Left renal pelvis (tissue), 4 donors: ENCODE results near the gene GCK. TPM values are rescaled to one million over a fixed set of nuclear protein-coding genes. Genes with fewer than 3 reads are reported as not detected.
A peak's percentile ranks its signal among the peaks of the same experiment; 100 is the strongest.

Source experiments
- DNase-seq, 4 donors: peaks; one replicate each; pipeline ENCODE4 v3.0.0-alpha.2; 2013; ENCODE audit warnings: low read depth in 4 of 4, low spot score in 3 of 4
- polyA plus RNA-seq, 4 donors: library from polyadenylated mRNA; unstranded; fragments of 120-200 nt; gene quantifications; one replicate each; pipeline ENCODE4 v1.2.1, GENCODE V29; 2013; ENCODE audit not compliant: insufficient read length in 4 of 4

Gene GCK
- 1 to 10 TPM; 2.4 to 3.8 (median 2.7) TPM for polyA plus RNA-seq

- peak in 3 of 4 donors; percentile 10 to 48 (median 47) for DNase-seq
These were observed at the start of gene GCK for GRCh38 chr7:44189286-44189992. TSS of gene GCK (minus strand) at chr7:44189439. CDS start at chr7:44188953, 486 bp downstream.

DNA sequence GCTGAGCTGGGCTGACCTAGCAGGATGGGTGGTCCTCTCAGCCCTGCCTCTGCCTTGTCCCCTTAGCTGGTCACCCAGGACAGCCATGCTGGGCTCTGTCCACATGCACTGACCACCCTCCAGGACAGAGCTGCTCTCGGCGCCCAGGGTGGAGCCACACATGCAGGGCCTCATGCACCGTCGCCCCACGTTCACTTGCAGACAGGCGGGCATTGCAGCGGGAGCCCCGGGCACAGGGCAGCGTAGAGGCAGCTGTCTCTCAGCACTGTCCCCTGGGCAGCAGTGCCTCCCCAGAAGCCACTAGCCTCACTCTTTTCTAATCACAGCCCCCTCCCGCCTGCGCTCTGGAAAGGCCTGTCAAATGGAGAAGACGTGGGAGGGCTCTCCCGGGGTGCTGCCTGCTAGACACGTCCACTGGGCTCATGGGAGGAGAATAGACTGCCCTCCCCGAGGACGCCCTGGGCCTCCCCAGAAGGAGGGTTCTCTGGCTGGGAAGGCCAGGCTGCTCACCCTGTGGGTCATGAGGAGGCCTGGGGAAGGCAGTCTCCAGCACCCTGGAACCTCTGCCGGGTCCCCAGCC lies 49.0 kb upstream of the GCK start:
- DNase-seq = no peak

DNA sequence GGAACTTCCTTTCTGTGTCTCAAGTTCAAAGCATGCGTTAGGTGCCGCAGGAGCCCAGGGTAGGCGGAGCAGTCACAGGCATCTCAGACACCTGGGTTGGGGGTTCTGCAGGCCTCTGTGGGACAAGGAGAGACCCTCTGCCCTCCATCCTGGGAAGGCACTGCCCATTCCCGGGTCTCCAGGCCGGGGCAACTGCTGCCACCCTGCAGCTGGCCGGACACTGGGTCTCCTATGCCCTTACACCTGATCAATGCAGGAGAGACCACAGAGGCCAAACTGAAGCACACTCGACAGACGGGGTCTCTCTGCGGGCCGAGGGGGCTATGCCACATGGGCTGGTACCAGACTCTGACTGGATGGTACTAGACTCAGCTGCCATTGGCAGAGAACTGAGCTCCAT lies 48.5 kb upstream of the GCK start:
- DNase-seq = no peak

- DNase-seq = no peak
These were observed 47.1 kb upstream of the GCK start for GRCh38 chr7:44236333-44236728.

DNA sequence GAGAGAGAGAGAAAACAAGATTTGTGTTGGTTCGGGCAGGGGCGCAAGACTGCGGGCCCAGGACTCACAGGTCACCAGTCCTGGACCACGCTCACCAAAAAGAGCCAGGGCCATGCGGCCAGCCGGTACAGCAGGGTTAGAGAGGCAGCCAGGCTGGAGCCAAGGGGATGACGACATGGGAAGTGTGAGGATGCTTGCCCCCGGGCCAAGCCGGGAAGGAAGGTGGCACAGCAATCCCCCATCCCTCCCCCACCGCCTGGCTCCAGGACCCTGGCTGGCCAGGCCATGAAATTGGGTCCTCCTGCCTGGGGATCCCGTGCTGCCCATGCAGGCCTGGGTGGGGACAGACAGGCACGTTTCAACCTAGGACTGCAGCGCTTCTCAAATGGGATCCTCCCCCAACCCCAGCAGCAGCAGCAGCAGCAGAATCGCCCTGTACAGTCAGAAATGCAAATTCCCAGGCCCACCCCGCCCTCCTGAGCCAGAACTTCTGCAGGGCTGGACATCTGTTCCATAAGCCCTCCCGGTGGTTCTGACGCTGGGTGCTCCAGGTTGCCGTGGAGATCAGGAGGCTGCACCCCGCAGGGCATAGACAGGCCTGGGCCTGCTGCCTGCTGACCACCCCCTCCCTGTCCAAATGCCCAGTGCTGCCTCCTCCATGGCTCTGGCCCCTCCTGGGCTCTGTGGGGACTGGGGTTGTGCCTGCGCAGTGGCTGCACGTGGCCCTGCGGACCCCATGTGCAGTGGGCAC lies 46.5 kb upstream of the GCK start:
- DNase-seq = no peak

DNA sequence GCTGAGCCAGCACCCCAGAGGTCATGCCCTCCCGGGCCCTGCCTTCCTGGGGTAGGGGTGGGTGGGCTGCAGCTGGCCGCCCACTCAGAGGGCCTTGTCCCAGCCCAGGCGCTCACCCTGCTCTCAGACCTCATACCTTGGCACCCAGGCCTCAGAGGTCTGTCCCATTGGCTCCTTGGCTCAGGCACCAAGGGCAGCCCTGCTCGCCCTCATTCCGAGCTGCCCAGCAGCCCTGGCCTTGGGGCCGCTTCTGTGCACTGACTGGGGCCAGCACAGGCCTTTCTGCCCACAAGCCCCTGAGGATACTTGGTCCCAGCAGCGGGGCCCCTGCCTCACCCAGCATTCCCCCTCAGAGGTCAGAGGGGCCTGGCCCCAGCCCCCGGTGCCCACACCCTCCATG lies 45.8 kb upstream of the GCK start:
- DNase-seq = no peak

DNA sequence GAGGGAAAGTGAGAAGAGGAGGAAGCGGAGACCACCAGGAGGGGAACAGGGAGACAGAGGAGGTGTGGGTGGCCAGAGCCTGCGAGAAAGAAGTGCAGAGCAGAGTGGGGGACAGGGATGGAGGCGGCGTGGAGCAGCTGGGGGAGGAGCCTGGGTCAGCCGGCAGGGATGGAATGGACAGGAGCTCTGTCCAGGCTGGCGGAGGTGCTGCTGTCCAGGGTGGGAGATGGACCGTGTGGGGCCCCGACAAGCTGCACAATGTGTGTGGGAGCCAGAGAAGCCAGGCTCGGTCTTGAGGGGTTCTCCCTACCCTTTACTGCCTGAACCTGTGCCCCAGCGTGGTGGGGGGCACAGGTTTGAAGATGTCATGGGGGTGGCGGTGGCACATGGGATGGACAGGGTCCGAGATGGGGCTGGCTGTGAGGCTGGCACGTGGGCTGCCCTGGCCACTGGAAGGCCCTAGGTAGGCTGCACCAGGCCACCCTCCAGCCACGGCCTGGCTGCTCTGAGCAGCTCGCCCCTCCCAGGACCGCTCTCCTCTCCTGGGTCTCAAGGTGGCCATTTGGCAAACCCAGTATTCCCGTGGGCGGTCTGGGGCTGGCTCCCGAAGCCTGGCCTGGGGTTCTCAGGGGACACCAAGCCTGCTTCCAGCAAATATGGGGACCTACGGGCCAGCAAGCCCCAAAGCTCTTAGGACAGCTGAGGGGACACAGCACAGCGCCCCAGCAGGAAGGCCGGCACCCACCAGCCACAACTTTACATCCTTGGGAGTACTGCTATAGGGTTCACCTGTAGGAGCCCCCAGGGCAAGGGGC lies 43.9 kb upstream of the GCK start:
- DNase-seq = no peak

DNA sequence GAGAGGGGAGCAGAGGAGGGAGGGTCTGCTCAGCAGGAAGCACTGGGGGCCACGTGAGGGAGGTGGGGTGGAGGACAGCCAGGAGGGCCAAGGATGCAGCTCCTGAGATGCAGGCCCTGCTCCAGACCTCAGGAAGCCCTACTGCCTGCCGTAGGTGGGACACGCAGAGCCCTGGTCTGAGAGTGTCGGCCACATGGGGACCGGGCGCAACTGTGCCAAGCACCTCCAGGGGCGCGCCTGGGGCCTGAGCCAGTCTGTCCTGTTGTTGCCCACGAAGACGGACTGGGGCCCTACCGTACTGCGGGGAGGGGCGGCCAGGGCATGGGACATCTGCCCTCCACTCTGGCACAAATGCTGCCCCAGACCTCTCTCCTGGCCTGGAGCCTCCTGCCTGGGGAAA lies 43.2 kb upstream of the GCK start:
- no peak for DNase-seq

DNA sequence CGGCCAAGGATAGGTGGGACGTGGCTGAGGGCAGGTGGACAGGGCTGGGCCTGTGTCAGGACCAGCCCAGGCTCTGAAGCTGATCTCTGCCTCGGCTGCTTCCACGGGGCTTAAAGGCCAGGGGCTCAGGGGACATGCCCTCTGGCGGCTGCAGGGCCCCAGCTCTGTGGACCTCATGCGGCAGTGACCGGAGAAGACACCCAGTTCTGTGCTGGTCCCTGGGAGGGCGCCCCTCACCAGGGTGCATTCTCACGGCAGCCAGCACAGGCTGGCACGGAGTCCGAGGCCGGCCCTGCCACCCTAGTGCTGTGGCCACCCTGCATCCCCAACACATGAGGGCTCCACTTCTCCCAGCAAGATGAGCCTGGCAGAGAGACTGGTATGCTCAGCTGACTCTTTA lies 41.8 kb upstream of the GCK start:
- no peak for DNase-seq

GRCh38 chr7:44230286-44230685 lies 41.0 kb upstream of the GCK start:
- no peak for DNase-seq

- DNase-seq = no peak
These were observed 40.4 kb upstream of the GCK start for GRCh38 chr7:44229546-44230105.

DNA sequence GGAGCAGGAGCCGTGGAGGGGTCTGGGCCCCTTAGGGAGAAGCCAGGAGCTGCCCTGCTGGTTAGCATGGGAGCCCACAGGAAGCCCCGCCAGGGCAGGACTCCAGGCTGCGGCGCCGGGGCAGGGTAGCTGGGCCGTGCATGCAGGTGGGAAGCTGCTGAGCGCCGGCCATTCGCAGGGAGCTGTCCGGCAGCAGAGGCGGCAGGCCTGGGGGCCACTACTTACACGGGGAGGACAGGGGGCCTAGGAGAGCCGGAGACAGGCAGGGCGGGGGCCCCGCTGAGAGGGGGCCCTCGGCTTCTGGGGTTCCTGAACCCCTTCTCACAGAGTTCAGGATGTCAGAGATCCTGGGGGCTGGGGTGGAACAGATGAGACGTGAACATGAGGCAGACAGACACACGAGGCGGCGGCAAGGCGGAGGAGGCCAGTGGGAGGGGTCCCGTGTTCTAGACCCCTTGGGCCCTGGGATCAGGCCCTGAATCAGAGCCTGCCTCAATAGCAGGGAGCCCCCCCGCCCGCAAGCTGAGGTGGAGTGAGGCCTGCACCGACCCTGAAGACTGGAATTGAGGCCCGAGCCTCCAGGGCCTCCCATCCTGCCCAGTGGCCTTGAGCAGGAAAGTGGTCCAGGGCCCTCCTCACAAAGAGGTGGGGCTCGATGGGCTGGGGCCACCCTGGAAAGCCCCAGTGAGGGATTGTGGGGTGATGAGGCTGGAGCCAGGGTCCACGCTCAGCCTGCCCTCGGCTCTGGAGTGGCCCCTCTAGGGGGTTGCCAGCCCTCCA lies 39.5 kb upstream of the GCK start:
- no peak for DNase-seq

- no peak for DNase-seq
These were observed 38.7 kb upstream of the GCK start for GRCh38 chr7:44227911-44228310.

- no peak for DNase-seq
These were observed 37.1 kb upstream of the GCK start for GRCh38 chr7:44226396-44226753.

DNA sequence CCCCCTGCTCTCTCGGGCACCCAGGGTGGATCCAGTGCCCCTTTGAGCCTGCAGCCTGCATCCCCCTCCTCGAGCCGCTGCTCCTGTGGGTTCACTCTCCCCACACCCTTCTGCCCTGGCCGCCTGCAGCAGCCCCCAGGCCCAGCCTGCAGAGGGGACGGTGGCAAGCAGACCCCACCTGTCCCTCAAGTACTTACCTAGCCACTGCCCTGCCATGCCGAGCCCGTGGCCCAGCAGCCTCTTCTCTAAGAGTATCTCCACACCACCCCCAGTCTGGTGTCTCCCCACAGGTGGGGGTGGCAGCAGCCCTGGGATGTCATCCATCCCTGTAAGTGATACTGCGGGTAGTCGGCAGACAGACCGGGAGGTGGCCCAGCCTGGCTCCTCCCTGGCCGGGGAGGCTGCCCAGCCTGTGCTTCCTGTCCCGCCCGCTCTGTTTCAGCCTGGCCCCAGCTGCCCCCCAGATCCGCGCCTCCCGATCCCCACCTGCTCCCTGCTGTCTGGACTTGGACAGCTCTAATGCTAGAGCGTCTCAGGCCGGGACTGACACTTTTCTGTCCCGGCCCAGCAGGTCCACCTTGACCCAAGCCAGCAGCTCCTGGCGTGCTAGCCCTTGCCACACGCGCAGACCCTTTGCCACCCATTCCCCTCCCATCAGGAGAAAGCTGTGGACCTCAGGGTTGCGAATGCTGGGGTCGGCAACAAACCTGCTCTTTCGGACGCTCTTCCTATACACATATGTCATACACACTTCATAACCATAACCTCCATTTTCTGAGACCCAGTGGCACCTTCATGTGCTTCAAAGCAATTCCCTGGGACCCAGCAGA lies 36.5 kb upstream of the GCK start:
- no peak for DNase-seq

DNA sequence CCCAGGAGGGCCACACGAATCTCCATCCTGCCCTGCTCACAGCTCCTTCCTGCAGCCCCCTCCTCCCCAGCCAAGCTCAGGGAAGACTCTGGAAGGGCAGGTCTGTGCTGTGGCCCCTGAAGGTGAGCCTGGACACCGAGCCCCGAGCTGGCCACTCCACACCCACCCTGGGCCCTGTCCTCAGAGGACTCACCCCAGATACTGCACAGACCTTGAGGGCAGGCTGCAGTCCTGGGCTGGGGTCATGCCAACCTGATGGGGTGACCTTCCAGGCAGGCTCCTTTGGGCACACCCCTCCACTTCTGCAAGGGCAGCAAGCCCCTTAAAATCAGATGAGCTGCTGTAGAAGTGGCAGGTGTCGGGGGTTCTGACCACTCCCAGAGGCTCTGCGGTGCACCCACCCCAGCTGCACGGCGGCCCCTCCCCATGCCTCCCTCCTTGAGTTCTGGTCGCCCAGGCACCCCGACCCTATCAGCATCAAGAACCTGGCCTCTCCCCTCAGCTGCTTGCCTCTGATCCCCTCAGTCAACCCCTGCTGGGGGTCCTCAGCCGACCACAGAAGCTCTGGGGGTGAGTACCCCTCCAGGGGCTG lies 35.8 kb upstream of the GCK start:
- DNase-seq = no peak

GRCh38 chr7:44224080-44224973 lies 35.1 kb upstream of the GCK start:
- no peak for DNase-seq
